KMS-11 (cell line): ENCODE measurements around the gene CASS4.

ENCODE experiments used
- H2AFZ ChIP-seq: fragments of 200-600 bp; sonication (generic); 2 replicates; pipeline ENCODE4 v1.6.1; 2016; ENCODE audit warnings: antibody characterized with exemption, mixed run types, low read depth
- H3K27ac ChIP-seq: fragments of 200-600 bp; sonication (generic); 2 replicates; pipeline ENCODE4 v1.6.1; 2016; ENCODE audit warnings: mild to moderate bottlenecking, mixed run types
- H3K27me3 ChIP-seq: fragments of 200-600 bp; sonication (generic); 2 replicates; pipeline ENCODE4 v1.6.1; 2017; ENCODE audit warnings: mild to moderate bottlenecking, low read depth, mixed run types, moderate library complexity; ENCODE audit not compliant: insufficient read depth
- H3K36me3 ChIP-seq: fragments of 200-600 bp; sonication (generic); 2 replicates; pipeline ENCODE4 v1.6.1; 2017; ENCODE audit warnings: mild to moderate bottlenecking, mixed run types; ENCODE audit not compliant: insufficient read depth
- H3K4me1 ChIP-seq: fragments of 200-600 bp; sonication (generic); 2 replicates; pipeline ENCODE4 v1.6.1; 2016; ENCODE audit warnings: mild to moderate bottlenecking, low read depth, mixed run types; ENCODE audit not compliant: poor library complexity, severe bottlenecking
- H3K4me2 ChIP-seq: fragments of 200-600 bp; sonication (generic); 2 replicates; pipeline ENCODE4 v1.7.0; 2016; ENCODE audit warnings: mild to moderate bottlenecking, mixed run types
- H3K4me3 ChIP-seq: fragments of 200-600 bp; sonication (generic); IDR thresholded peaks from 2 replicates; pipeline ENCODE4 v1.6.1; 2017; ENCODE audit warnings: low read depth, low read length, mixed read lengths; ENCODE audit not compliant: insufficient read depth
- H3K79me2 ChIP-seq: fragments of 200-600 bp; sonication (generic); 2 replicates; pipeline ENCODE4 v1.6.1; 2016; ENCODE audit warnings: low read depth, mixed run types; ENCODE audit not compliant: insufficient read depth
- H3K9ac ChIP-seq: fragments of 200-600 bp; sonication (generic); 2 replicates; pipeline ENCODE4 v1.6.1; 2016; ENCODE audit warnings: mild to moderate bottlenecking, mixed run types
- H4K20me1 ChIP-seq: fragments of 200-600 bp; sonication (generic); 2 replicates; pipeline ENCODE4 v1.6.1; 2016; ENCODE audit warnings: mild to moderate bottlenecking, mixed run types; ENCODE audit not compliant: insufficient read depth
- TF ChIP-seq, protein P1 (sequence below): fragments of 200-600 bp; sonication (generic); conservative IDR thresholded peaks from 2 replicates; pipeline ENCODE4 v1.6.1; 2017; ENCODE audit warnings: low read depth, mild to moderate bottlenecking, antibody characterized with exemption, low read length, moderate library complexity, mixed read lengths

Gene CASS4

DNA sequence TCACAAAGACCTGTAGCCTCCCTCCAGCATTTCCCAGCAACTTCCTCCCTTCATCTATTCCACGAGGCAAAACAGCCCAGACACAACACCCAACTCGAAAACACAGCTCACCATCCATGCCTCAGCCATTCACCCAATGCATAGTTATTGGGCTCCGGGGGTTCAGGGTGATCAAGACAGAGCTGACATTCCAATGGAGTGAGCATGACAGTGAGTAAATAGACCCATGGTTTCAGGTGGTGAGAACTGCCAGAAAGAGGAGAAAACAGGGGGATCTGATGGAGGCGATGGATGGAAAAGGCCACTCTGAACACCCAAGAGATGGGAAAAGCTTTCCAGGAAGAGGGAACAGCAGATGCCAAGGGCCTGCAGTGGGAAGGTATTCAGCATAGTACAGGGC lies 5.9 kb downstream of the CASS4 start:
- Histone ChIP-seq H2AFZ (no peak overlapping the region), H3K4me1 (no peaks in the 10 kb centered on the region), H3K9ac (no peak overlapping the region), H4K20me1 (no peaks in the 10 kb centered on the region), H3K79me2 (no peaks in the 10 kb centered on the region), H3K36me3 (no peaks in the 10 kb centered on the region), H3K4me3 (no peak overlapping the region), H3K27me3 (no peaks in the 10 kb centered on the region), H3K27ac (no peak overlapping the region), H3K4me2 (no peak overlapping the region)
- TF ChIP-seq, protein P1, sequence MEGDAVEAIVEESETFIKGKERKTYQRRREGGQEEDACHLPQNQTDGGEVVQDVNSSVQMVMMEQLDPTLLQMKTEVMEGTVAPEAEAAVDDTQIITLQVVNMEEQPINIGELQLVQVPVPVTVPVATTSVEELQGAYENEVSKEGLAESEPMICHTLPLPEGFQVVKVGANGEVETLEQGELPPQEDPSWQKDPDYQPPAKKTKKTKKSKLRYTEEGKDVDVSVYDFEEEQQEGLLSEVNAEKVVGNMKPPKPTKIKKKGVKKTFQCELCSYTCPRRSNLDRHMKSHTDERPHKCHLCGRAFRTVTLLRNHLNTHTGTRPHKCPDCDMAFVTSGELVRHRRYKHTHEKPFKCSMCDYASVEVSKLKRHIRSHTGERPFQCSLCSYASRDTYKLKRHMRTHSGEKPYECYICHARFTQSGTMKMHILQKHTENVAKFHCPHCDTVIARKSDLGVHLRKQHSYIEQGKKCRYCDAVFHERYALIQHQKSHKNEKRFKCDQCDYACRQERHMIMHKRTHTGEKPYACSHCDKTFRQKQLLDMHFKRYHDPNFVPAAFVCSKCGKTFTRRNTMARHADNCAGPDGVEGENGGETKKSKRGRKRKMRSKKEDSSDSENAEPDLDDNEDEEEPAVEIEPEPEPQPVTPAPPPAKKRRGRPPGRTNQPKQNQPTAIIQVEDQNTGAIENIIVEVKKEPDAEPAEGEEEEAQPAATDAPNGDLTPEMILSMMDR, result no peak

DNA sequence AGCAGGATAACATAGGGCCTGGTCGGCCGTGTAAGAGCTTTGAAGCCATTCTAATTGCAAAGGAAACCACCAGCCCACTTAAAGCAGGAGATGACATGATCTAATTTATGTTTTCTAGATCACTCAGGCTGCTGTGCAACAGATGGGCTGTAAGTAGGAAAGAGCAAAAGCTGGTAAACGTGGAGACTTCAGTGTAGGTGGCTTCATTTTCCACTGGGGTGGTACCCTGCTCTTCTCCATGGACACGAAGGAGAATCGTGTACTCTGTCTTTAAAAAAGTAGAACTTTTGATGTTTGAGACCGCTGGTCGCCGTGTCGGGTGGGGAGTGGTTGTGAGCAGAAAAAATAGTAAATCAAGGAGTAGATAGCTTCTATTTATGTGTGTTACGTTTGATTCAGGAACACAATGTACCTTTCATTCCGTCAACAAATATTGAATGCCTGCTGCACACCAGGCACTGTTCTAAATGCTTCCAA lies 6.4 kb downstream of the CASS4 start:
- no peak overlapping the region for H2AFZ ChIP-seq
- H3K27me3 ChIP-seq, result no peaks in the 10 kb centered on the region
- H3K79me2 ChIP-seq, result no peaks in the 10 kb centered on the region
- no peaks in the 10 kb centered on the region for H3K4me1 ChIP-seq
- TF ChIP-seq, protein P1, result no peak
- H4K20me1 ChIP-seq, result no peaks in the 10 kb centered on the region
- no peak overlapping the region for H3K9ac ChIP-seq
- H3K4me2 ChIP-seq, result no peak overlapping the region
- no peak overlapping the region for H3K4me3 ChIP-seq
- no peak overlapping the region for H3K27ac ChIP-seq
- no peaks in the 10 kb centered on the region for H3K36me3 ChIP-seq

DNA sequence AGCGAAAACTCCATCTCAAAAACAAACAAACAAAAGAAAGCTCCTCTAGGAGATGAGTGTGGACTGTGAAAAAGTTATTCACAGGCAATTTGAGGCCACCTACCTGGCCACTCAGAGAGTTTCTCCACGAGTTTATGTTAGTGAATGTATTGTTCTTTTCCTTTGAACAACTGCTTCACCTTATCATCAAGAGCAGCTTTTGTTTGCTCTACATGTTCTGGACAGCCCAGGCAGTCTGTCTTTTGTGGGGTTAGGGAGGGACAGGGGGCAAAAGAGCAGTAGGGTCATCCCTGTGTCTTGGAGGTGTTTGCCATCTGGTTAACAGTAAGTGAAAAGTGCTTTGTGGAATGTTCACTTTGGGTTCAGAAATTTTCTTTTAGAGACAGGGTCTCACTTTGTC lies 8.0 kb downstream of the CASS4 start:
- no peak overlapping the region for H3K4me2 ChIP-seq

DNA sequence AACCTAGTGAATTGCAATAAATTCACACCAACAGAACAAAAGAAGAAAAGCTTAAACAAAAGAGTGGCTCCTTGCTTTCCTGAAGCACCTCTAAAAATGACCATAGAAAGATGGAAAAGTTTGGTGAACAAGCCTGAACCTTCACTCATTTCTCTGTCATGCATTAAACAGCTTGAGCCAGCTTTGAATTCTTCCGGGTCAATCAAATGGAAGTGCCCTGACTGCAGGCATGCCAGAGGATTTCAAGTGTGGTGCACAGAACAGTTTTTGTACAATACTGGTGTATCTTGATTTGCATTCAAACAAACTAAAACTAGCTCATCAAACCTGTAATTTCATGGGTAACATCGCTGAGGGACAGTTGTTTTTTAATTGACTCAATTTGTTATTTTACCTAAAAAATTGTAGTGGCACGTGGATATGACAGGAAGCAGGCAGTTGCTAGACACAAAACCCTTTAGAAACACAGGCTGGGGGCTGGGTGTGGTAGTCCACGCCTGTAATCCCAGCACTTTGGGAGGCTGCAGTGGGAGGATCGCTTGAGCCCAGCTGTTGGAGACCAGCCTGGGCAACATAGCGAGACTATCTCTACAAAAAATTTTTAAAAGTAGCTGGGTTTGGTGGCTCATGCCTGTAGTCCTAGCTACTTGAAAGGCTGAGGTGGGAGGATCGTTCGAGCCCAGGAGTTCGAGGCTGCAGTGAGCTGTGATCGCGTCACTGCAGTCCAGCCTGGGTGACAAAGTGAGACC lies 9.1 kb downstream of the CASS4 start:
- Histone ChIP-seq H3K27ac (no peak overlapping the region), H2AFZ (no peak overlapping the region), H3K4me3 (no peak overlapping the region), H3K79me2 (no peaks in the 10 kb centered on the region), H3K4me2 (no peak overlapping the region), H3K4me1 (no peaks in the 10 kb centered on the region), H3K9ac (no peak overlapping the region), H3K27me3 (no peaks in the 10 kb centered on the region), H4K20me1 (no peaks in the 10 kb centered on the region), H3K36me3 (no peaks in the 10 kb centered on the region)
- TF ChIP-seq, protein P1, result no peak

More for the DNA sequence above, 8.0 kb downstream of the CASS4 start:
- H3K27ac ChIP-seq, result no peak overlapping the region
- TF ChIP-seq, protein P1, result no peak
- no peaks in the 10 kb centered on the region for H3K27me3 ChIP-seq
- H3K4me3 ChIP-seq, result no peak overlapping the region
- H3K4me1 ChIP-seq, result no peaks in the 10 kb centered on the region
- H4K20me1 ChIP-seq, result no peaks in the 10 kb centered on the region
- no peak overlapping the region for H2AFZ ChIP-seq
- H3K9ac ChIP-seq, result no peak overlapping the region
- H3K36me3 ChIP-seq, result no peaks in the 10 kb centered on the region
- H3K79me2 ChIP-seq, result no peaks in the 10 kb centered on the region
